NCI-H2196 (cell line): ENCODE measurements around the gene GJD3.
"Not testable (repeated sequence)": the region's sequence is repeated elsewhere in the genome, so short reads cannot be mapped to it uniquely, and the experiment has no call there.

Experiments
- DNase-seq: peaks from one replicate; lab custom pipeline; 2025; ENCODE audit not compliant: unreplicated experiment; lab: John Stamatoyannopoulos, UW

The GJD3 gene

GRCh38 chr17:40364121-40364861, at the start of gene GJD3:
Gene GJD3 (minus strand): TSS chr17:40364737. CDS start chr17:40363815, 922 bp downstream.
- DNase-seq: no peak

- DNase-seq: not testable (repeated sequence)
These were observed 49.8 kb upstream of the GJD3 start for GRCh38 chr17:40414312-40414711.

GRCh38 chr17:40412880-40413279, 48.3 kb upstream of the GJD3 start:
- no peak for DNase-seq

- DNase-seq: no peak
These were observed 47.3 kb upstream of the GJD3 start for GRCh38 chr17:40411821-40412220.

- no peak for DNase-seq
These were observed 45.5 kb upstream of the GJD3 start for GRCh38 chr17:40410082-40410481.

- not testable (repeated sequence) for DNase-seq
These were observed 45.0 kb upstream of the GJD3 start for GRCh38 chr17:40409540-40409939.

GRCh38 chr17:40407460-40407859, 42.9 kb upstream of the GJD3 start:
- no peak for DNase-seq

- DNase-seq: no peak
These were observed 39.5 kb upstream of the GJD3 start for GRCh38 chr17:40404003-40404402.

GRCh38 chr17:40402668-40403067, 38.1 kb upstream of the GJD3 start:
- no peak for DNase-seq

GRCh38 chr17:40399185-40399584, 34.6 kb upstream of the GJD3 start:
- DNase-seq: peak; percentile 16

- DNase-seq: not testable (repeated sequence)
These were observed 22.0 kb upstream of the GJD3 start for GRCh38 chr17:40386555-40386954.

GRCh38 chr17:40382251-40382650, 17.7 kb upstream of the GJD3 start:
- no peak for DNase-seq

- DNase-seq: no peak
These were observed 14.4 kb upstream of the GJD3 start for GRCh38 chr17:40378966-40379365.

- DNase-seq: no peak
These were observed 13.3 kb upstream of the GJD3 start for GRCh38 chr17:40377832-40378231.

GRCh38 chr17:40376541-40376940, 12.0 kb upstream of the GJD3 start:
- DNase-seq: not testable (repeated sequence)

- DNase-seq: not testable (repeated sequence)
These were observed 11.2 kb upstream of the GJD3 start for GRCh38 chr17:40375786-40376185.

- no peak for DNase-seq
These were observed 10.4 kb upstream of the GJD3 start for GRCh38 chr17:40374821-40375498.

GRCh38 chr17:40373999-40374398, 9.5 kb upstream of the GJD3 start:
- DNase-seq: no peak

- no peak for DNase-seq
These were observed 8.8 kb upstream of the GJD3 start for GRCh38 chr17:40373324-40373723.

GRCh38 chr17:40372644-40373043, 8.1 kb upstream of the GJD3 start:
- not testable (repeated sequence) for DNase-seq

GRCh38 chr17:40372031-40372430, 7.5 kb upstream of the GJD3 start:
- no peak for DNase-seq

- DNase-seq: peak; percentile 4
These were observed 6.9 kb upstream of the GJD3 start for GRCh38 chr17:40371261-40371929.
